H1 (cell line): ENCODE results near the gene HECTD3. TPM values are rescaled to one million over a fixed set of nuclear protein-coding genes. Genes with fewer than 3 reads are reported as not detected.

ENCODE experiments used
- CTCF ChIA-PET: fragments of 300-600 bp; sonication (Branson Sonifier 250); formaldehyde crosslinking; loops from one replicate; lab custom pipeline; 2021; ENCODE audit not compliant: partially characterized antibody; lab: Charles Lee
- POLR2A ChIA-PET: fragments of 300-600 bp; sonication (Branson Sonifier 250); formaldehyde crosslinking; loops from one replicate; lab custom pipeline; 2021; ENCODE audit warnings: inconsistent platforms; ENCODE audit not compliant: partially characterized antibody; lab: Charles Lee
- DNase-seq, 2 experiments: peaks; one replicate each; pipeline versions ENCODE4 v3.0.0 to v3.0.0-alpha.2; 2010 to 2022; ENCODE audit warnings: low spot score in 2 of 2, low read depth in 1 of 2, mixed read lengths in 1 of 2
- FAIRE-seq: peaks from 2 replicates; lab custom pipeline; 2011; peaks lifted over from hg19 to GRCh38; lab: Jason Lieb, UNC
- H2AFZ ChIP-seq: 2 replicates; pipeline ENCODE4 v1.8.1; 2012; ENCODE audit warnings: low read length, inconsistent platforms
- H2AK5ac ChIP-seq: 2 replicates; pipeline ENCODE4 v1.6.1; 2013; ENCODE audit warnings: low read depth, low read length
- H2BK120ac ChIP-seq: replicated peaks from 2 replicates; pipeline ENCODE3; 2013; ENCODE audit warnings: low read depth, low read length, inconsistent platforms
- H2BK12ac ChIP-seq: 2 replicates; pipeline ENCODE4 v1.6.1; 2013; ENCODE audit warnings: low read depth, low read length
- H2BK15ac ChIP-seq: 2 replicates; pipeline ENCODE4 v1.6.1; 2013; ENCODE audit warnings: low read length
- H2BK20ac ChIP-seq: 2 replicates; pipeline ENCODE4 v1.6.1; 2013; ENCODE audit warnings: low read length
- H2BK5ac ChIP-seq: 2 replicates; pipeline ENCODE4 v1.6.1; 2013; ENCODE audit warnings: low read depth, low read length
- H3K14ac ChIP-seq: 2 replicates; pipeline ENCODE4 v1.6.1; 2013; ENCODE audit warnings: inconsistent platforms; ENCODE audit not compliant: insufficient read length
- H3K18ac ChIP-seq: 2 replicates; pipeline ENCODE4 v1.6.1; 2013; ENCODE audit warnings: low read length; ENCODE audit errors: extremely low read depth
- H3K23ac ChIP-seq: 2 replicates; pipeline ENCODE4 v1.6.1; 2013; ENCODE audit warnings: inconsistent platforms; ENCODE audit not compliant: insufficient read length
- H3K23me2 ChIP-seq: 2 replicates; pipeline ENCODE4 v1.6.1; 2013; ENCODE audit warnings: low read depth, low read length
- H3K27ac ChIP-seq: 2 replicates; pipeline ENCODE4 v1.6.1; 2011; ENCODE audit warnings: low read depth, low read length, inconsistent platforms
- H3K27me3 ChIP-seq, 4 experiments: replicated peaks in 1 of 4; 1 replicate in 1 of 4; 2 replicates in 3 of 4; pipeline versions ENCODE4 v1.6.1 to v1.8.1; 2011 to 2013; ENCODE audit warnings: low read length in 3 of 4, mild to moderate bottlenecking in 3 of 4, inconsistent platforms in 2 of 4, mixed read lengths in 2 of 4, moderate library complexity in 1 of 4; ENCODE audit not compliant: control insufficient read depth in 3 of 4, insufficient read depth in 3 of 4; ENCODE audit errors: extremely low read depth in 1 of 4
- H3K36me3 ChIP-seq, 4 experiments: 2 replicates each; pipeline versions ENCODE4 v1.6.1 to v1.8.1; 2011 to 2013; ENCODE audit warnings: mild to moderate bottlenecking in 4 of 4, low read length in 3 of 4, moderate library complexity in 2 of 4, control low read depth in 1 of 4, inconsistent platforms in 1 of 4; ENCODE audit not compliant: insufficient read depth in 4 of 4, control insufficient read depth in 2 of 4
- H3K4ac ChIP-seq: replicated peaks from 2 replicates; pipeline ENCODE3; 2013; ENCODE audit warnings: low read length, low read depth, mixed read lengths, inconsistent platforms; ENCODE audit not compliant: insufficient read length
- H3K4me1 ChIP-seq, 4 experiments: replicated peaks in 1 of 4; 1 replicate in 1 of 4; 2 replicates in 3 of 4; pipeline versions ENCODE4 v1.6.1 to v1.8.1; 2011 to 2013; ENCODE audit warnings: low read length in 3 of 4, inconsistent platforms in 2 of 4, mixed read lengths in 1 of 4; ENCODE audit not compliant: insufficient read depth in 4 of 4, control insufficient read depth in 3 of 4
- H3K4me2 ChIP-seq, 2 experiments: 2 replicates each; pipeline versions ENCODE4 v1.6.1 to v1.8.1; 2011 to 2013; ENCODE audit warnings: low read depth in 2 of 2, low read length in 2 of 2, control low read depth in 1 of 2, inconsistent platforms in 1 of 2, mild to moderate bottlenecking in 1 of 2; ENCODE audit not compliant: insufficient read depth in 1 of 2
- H3K4me3 ChIP-seq, 4 experiments: fragments of 200-600, 300-600 bp in 1 of 4; sonication (generic), shearing (Covaris generic), sonication (Bioruptor Twin) in 1 of 4; 2 replicates each; pipeline versions ENCODE4 v1.5.1 to v1.8.1; 2011 to 2016; ENCODE audit warnings: low read length in 4 of 4, low read depth in 3 of 4, control low read depth in 2 of 4, inconsistent platforms in 2 of 4, mild to moderate bottlenecking in 2 of 4, mixed read lengths in 1 of 4, moderate library complexity in 1 of 4; ENCODE audit not compliant: insufficient read depth in 2 of 4; ENCODE audit errors: extremely low read depth in 1 of 4
- H3K56ac ChIP-seq: replicated peaks from 2 replicates; pipeline ENCODE3; 2013; ENCODE audit warnings: low read depth, mild to moderate bottlenecking, mixed read lengths, low read length, inconsistent platforms; ENCODE audit not compliant: insufficient read length
- H3K79me1 ChIP-seq: 2 replicates; pipeline ENCODE4 v1.6.1; 2013; ENCODE audit warnings: low read depth, low read length, control low read depth
- H3K79me2 ChIP-seq, 2 experiments: 2 replicates each; pipeline versions ENCODE4 v1.6.1 to v1.8.1; 2012 to 2013; ENCODE audit warnings: low read length in 2 of 2, mild to moderate bottlenecking in 2 of 2, inconsistent platforms in 1 of 2; ENCODE audit not compliant: insufficient read depth in 2 of 2, control insufficient read depth in 1 of 2
- H3K9ac ChIP-seq, 4 experiments: replicated peaks in 1 of 4; 1 replicate in 1 of 4; 2 replicates in 3 of 4; pipeline versions ENCODE4 v1.6.1 to v1.8.1; 2011 to 2013; ENCODE audit warnings: low read depth in 3 of 4, low read length in 3 of 4, control low read depth in 2 of 4, mild to moderate bottlenecking in 2 of 4, moderate library complexity in 2 of 4, inconsistent platforms in 1 of 4; ENCODE audit errors: extremely low read depth in 1 of 4
- H3K9me3 ChIP-seq, 2 experiments: 2 replicates each; pipeline versions ENCODE4 v1.6.1 to v1.8.1; 2012 to 2013; ENCODE audit warnings: mild to moderate bottlenecking in 2 of 2, moderate library complexity in 2 of 2, control low read depth in 1 of 2, inconsistent platforms in 1 of 2, low read depth in 1 of 2, low read length in 1 of 2, mixed read lengths in 1 of 2; ENCODE audit not compliant: insufficient read depth in 2 of 2
- H4K20me1 ChIP-seq, 2 experiments: replicated peaks in 1 of 2; 2 replicates each; pipeline versions ENCODE3 to v1.8.1; 2011 to 2013; ENCODE audit warnings: inconsistent platforms in 2 of 2, low read length in 2 of 2, mild to moderate bottlenecking in 1 of 2; ENCODE audit not compliant: insufficient read depth in 2 of 2, control insufficient read depth in 1 of 2
- H4K5ac ChIP-seq: 2 replicates; pipeline ENCODE4 v1.6.1; 2013; ENCODE audit warnings: low read length, low read depth, mixed read lengths, inconsistent platforms; ENCODE audit not compliant: insufficient read length
- H4K8ac ChIP-seq: 2 replicates; pipeline ENCODE4 v1.8.0; 2013; ENCODE audit warnings: mild to moderate bottlenecking, moderate library complexity, low read length, inconsistent platforms; ENCODE audit not compliant: insufficient read depth; ENCODE audit errors: extremely low read depth
- H4K91ac ChIP-seq: replicated peaks from 2 replicates; pipeline ENCODE3; 2013; ENCODE audit warnings: low read length, mixed read lengths, inconsistent platforms; ENCODE audit not compliant: insufficient read length
- SP2 ChIP-seq: IDR thresholded peaks from 2 replicates; pipeline ENCODE4 v1.6.1; 2012; ENCODE audit warnings: mild to moderate bottlenecking, low read length, inconsistent platforms
- WGBS, 2 experiments: shearing (Covaris generic) in 1 of 2; methylation state at CpG; one replicate each; pipeline versions ENCODE4 v1.1.6 to v1.1.7; 2013 to 2015; ENCODE audit warnings: low lambda C conversion rate in 2 of 2, mixed read lengths in 2 of 2, inconsistent platforms in 1 of 2, low coverage in 1 of 2, missing lambda C conversion rate in 1 of 2; ENCODE audit not compliant: insufficient replicate concordance in 2 of 2, insufficient coverage in 1 of 2, insufficient read length in 1 of 2; ENCODE audit errors: extremely low coverage in 1 of 2, missing lambda C conversion rate in 1 of 2; 5-methylcytosine and 5-hydroxymethylcytosine counted together
- polyA plus RNA-seq, 7 experiments: library from polyadenylated mRNA; depleted of rRNA in 3 of 7; stranded (reverse) in 5 of 7; unstranded in 2 of 7; fragments of >200 nt in 5 of 7; fragments of 200-250 nt in 2 of 7; gene quantifications; 1 replicate in 5 of 7; 2 replicates in 1 of 7; 4 replicates in 1 of 7; pipeline versions ENCODE4 v1.2.1 to v1.2.3, GENCODE V29; 2011 to 2013; ENCODE audit warnings: missing spikeins in 2 of 7, mixed read lengths in 2 of 7
- total RNA-seq: library from RNA; stranded (reverse); fragmentation: NEBNext Ultra II Directional; extraction: Animal tissue kit (Norgen Biotek cat#: 25700); gene quantifications from 2 replicates; pipeline ENCODE4 v1.2.1, GENCODE V29; 2021
- TF ChIP-seq, protein P1 (sequence below): IDR thresholded peaks from 2 replicates; pipeline ENCODE4 v1.6.1; 2012; ENCODE audit warnings: low read length, inconsistent platforms

Gene HECTD3
- total and polyA plus RNA-seq, 2 of the 8 experiments (the other 6 are each of a cell fraction or from before 2014, with no cell fraction given): 32.9 to 52.7 TPM

DNA sequence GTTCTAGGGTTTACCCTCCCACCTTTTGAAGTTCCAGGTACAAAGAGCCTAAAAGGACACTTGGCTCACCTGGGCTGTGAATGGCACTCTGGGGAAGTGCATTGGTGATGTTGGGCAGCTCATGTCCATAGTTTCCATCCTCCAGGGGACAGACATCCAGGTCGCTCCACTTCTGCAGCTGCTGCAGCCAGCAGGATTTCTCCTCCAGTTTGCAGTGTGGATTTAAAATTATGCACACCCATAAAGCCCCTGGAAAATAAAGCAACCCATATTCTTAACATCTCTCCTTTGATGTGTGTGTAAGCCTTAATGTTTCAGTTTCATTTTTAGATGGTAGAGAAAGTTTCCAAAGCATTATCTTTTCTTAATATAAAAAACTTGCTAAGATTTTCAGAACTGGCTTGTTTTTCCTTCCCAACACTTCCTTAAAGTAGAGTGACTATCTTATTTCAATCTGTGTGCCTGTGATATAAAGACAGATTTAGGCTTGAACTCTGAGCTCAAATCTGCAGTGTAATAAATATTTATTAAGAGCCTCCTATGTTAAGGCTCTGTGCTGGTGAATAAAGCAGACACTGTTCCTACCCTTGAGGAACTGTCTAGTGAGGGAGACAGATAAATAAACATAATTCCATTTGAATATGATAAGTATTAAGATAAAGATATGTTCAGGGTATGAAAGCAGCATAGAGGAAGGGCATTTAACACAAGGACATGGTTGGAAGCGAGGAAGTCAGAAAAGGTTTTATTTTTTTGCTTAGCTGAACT lies 40.1 kb upstream of the HECTD3 start:
- no peaks in the 10 kb centered on the region for H3K9me3 ChIP-seq
- no peaks in the 10 kb centered on the region for H3K4me1 ChIP-seq
- peaks cover 0 to 1% of the 10 kb centered on the region in 2 experiments for H4K20me1 ChIP-seq

More for the DNA sequence above, 40.1 kb upstream of the HECTD3 start:
- Histone ChIP-seq H2AFZ (no peak overlapping the region), H3K4me2 (no peak overlapping the region), H4K91ac (no peak overlapping the region), H2BK15ac (no peak overlapping the region), H3K4ac (no peak overlapping the region), H2BK5ac (no peak overlapping the region), H3K36me3 (no peaks in the 10 kb centered on the region), H2BK20ac (no peak overlapping the region), H3K23me2 (no peaks in the 10 kb centered on the region), H3K14ac (no peak overlapping the region), H3K27me3 (no peaks in the 10 kb centered on the region), H3K18ac (no peak overlapping the region), H3K9ac (no peak overlapping the region), H2AK5ac (no peak overlapping the region), H3K56ac (no peak overlapping the region), H4K5ac (no peak overlapping the region), H3K23ac (no peak overlapping the region), H2BK120ac (no peak overlapping the region), H3K4me3 (no peak overlapping the region), H4K8ac (no peak overlapping the region), H3K79me1 (no peaks in the 10 kb centered on the region), H3K27ac (no peak overlapping the region), H3K79me2 (no peaks in the 10 kb centered on the region), H2BK12ac (no peak overlapping the region)
- CTCF ChIA-PET: interaction anchor here (0.7 to 1.5 kb wide), 5 partner anchors 10 to 87 kb away, joined by 3 to 5 read pairs (median 3); no protein-coding TSS in a partner anchor
- FAIRE-seq (no peak), DNase-seq (no peak)
- POLR2A ChIA-PET: interaction anchor here (1.0 kb wide), 1 partner anchor 17 kb away, joined by 3 read pairs; no protein-coding TSS in a partner anchor
- no peak for TF ChIP-seq SP2
- TF ChIP-seq, protein P1, sequence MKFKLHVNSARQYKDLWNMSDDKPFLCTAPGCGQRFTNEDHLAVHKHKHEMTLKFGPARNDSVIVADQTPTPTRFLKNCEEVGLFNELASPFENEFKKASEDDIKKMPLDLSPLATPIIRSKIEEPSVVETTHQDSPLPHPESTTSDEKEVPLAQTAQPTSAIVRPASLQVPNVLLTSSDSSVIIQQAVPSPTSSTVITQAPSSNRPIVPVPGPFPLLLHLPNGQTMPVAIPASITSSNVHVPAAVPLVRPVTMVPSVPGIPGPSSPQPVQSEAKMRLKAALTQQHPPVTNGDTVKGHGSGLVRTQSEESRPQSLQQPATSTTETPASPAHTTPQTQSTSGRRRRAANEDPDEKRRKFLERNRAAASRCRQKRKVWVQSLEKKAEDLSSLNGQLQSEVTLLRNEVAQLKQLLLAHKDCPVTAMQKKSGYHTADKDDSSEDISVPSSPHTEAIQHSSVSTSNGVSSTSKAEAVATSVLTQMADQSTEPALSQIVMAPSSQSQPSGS: no peak
- 92% methylated on average over 2 of the region's 2 CpGs; no CpG with 5 or more reads in 1 of the 2 experiments for WGBS, 2 experiments
